ENCODE data around the gene HS6ST3.

Gene HS6ST3

GRCh38 chr13:96780105-96780504 is 690.2 kb downstream of the HS6ST3 start:
- no peak for DNase-seq (ENCODE audit: low read depth in 2 of 3, low spot score in 2 of 3)

- DNase-seq (ENCODE audit: low read depth in 2 of 3, low spot score in 2 of 3), result no peak
Measured at GRCh38 chr13:96781141-96781540, 691.2 kb downstream of the HS6ST3 start.

GRCh38 chr13:96782186-96782585 is 692.3 kb downstream of the HS6ST3 start:
- no peak for DNase-seq (ENCODE audit: low read depth in 2 of 3, low spot score in 2 of 3)

- DNase-seq (ENCODE audit: low read depth in 2 of 3, low spot score in 2 of 3), result no peak
Measured at GRCh38 chr13:96783057-96783456, 693.1 kb downstream of the HS6ST3 start.

GRCh38 chr13:96783511-96783910 is 693.6 kb downstream of the HS6ST3 start:
- DNase-seq (ENCODE audit: low read depth in 2 of 3, low spot score in 2 of 3), result no peak

GRCh38 chr13:96785986-96786385 is 696.1 kb downstream of the HS6ST3 start:
- no peak for DNase-seq (ENCODE audit: low read depth in 2 of 3, low spot score in 2 of 3)

GRCh38 chr13:96792188-96792587 is 702.3 kb downstream of the HS6ST3 start:
- DNase-seq (ENCODE audit: low read depth in 2 of 3, low spot score in 2 of 3), result no peak

- no peak for DNase-seq (ENCODE audit: low read depth in 2 of 3, low spot score in 2 of 3)
Measured at GRCh38 chr13:96792736-96793403, 703.0 kb downstream of the HS6ST3 start.

- DNase-seq (ENCODE audit: low read depth in 2 of 3, low spot score in 2 of 3), result no peak
Measured at GRCh38 chr13:96793404-96793755, 703.5 kb downstream of the HS6ST3 start.

- no peak for DNase-seq (ENCODE audit: low read depth in 2 of 3, low spot score in 2 of 3)
Measured at GRCh38 chr13:96794669-96795068, 704.8 kb downstream of the HS6ST3 start.

GRCh38 chr13:96795670-96796069 is 705.8 kb downstream of the HS6ST3 start:
- DNase-seq (ENCODE audit: low read depth in 2 of 3, low spot score in 2 of 3), result no peak

GRCh38 chr13:96796091-96796633 is 706.3 kb downstream of the HS6ST3 start:
- DNase-seq (ENCODE audit: low read depth in 2 of 3, low spot score in 2 of 3), result no peak

- DNase-seq (ENCODE audit: low read depth in 2 of 3, low spot score in 2 of 3), result no peak
Measured at GRCh38 chr13:96797136-96797535, 707.2 kb downstream of the HS6ST3 start.

- DNase-seq (ENCODE audit: low read depth in 2 of 3, low spot score in 2 of 3), result no peak
Measured at GRCh38 chr13:96803456-96804100, 713.7 kb downstream of the HS6ST3 start.

- no peak for DNase-seq (ENCODE audit: low read depth in 2 of 3, low spot score in 2 of 3)
Measured at GRCh38 chr13:96804174-96804573, 714.3 kb downstream of the HS6ST3 start.

GRCh38 chr13:96806746-96807145 is 716.8 kb downstream of the HS6ST3 start:
- DNase-seq (ENCODE audit: low read depth in 2 of 3, low spot score in 2 of 3), result no peak

- DNase-seq (ENCODE audit: low read depth in 2 of 3, low spot score in 2 of 3), result no peak
Measured at GRCh38 chr13:96809366-96810096, 719.6 kb downstream of the HS6ST3 start.

GRCh38 chr13:96810104-96810503 is 720.2 kb downstream of the HS6ST3 start:
- no peak for DNase-seq (ENCODE audit: low read depth in 2 of 3, low spot score in 2 of 3)

- no peak for DNase-seq (ENCODE audit: low read depth in 2 of 3, low spot score in 2 of 3)
Measured at GRCh38 chr13:96811049-96811448, 721.1 kb downstream of the HS6ST3 start.

GRCh38 chr13:96816261-96816660 is 726.4 kb downstream of the HS6ST3 start:
- DNase-seq (ENCODE audit: low read depth in 2 of 3, low spot score in 2 of 3), result no peak

- DNase-seq (ENCODE audit: low read depth in 2 of 3, low spot score in 2 of 3), result no peak
Measured at GRCh38 chr13:96816874-96817273, 727.0 kb downstream of the HS6ST3 start.

- DNase-seq (ENCODE audit: low read depth in 2 of 3, low spot score in 2 of 3), result no peak
Measured at GRCh38 chr13:96817336-96817941, 727.5 kb downstream of the HS6ST3 start.

All from activated CD8-positive, alpha-beta memory T cell treated with anti-CD3 and anti-CD28 coated beads for 48 hours (primary cell).